GM23248 (cell line): ENCODE measurements around the gene RAPGEF2.

Experiments
- EZH2 ChIP-seq: fragments of 200-600 bp; sonication (generic); IDR thresholded peaks from 2 replicates; pipeline ENCODE4 v1.6.1; 2018; ENCODE audit warnings: antibody characterized with exemption, mild to moderate bottlenecking; ENCODE audit not compliant: insufficient read depth, poor library complexity, severe bottlenecking
- EZH2phosphoT487 ChIP-seq: fragments of 200-600 bp; sonication (generic); IDR thresholded peaks from 2 replicates; pipeline ENCODE4 v1.6.1; 2018; ENCODE audit warnings: antibody characterized with exemption, moderate library complexity, mild to moderate bottlenecking, low read depth; ENCODE audit not compliant: insufficient read depth

DNA sequence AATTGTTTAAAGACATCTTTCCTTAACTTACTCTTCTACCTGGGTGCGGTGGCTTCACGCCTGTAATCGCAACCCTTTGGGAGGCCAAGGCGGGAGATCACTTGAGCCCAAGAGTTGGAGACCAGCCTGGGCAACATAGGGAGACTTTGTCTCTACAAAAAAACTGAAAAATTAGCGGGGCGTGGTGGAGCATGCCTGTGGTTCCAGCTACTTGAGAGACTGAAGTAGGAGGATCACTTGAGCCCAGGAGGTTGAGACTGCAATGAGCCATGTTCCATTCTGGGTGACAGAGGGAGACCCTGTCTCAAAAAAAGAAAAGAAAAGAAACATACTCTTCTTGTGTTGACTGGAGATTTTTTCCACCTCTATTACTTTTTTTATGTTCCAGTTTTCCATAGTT is 181.9 kb downstream of the RAPGEF2 start:
- TF ChIP-seq EZH2 = no peak
- no peak for TF ChIP-seq EZH2phosphoT487
